H1 (cell line): Measurements from ENCODE around the gene MXRA8. TPM values are rescaled to one million over a fixed set of nuclear protein-coding genes. Genes with fewer than 3 reads are reported as not detected.

ENCODE experiments used
- CTCF ChIA-PET: fragments of 300-600 bp; sonication (Branson Sonifier 250); formaldehyde crosslinking; loops from one replicate; lab custom pipeline; 2021; ENCODE audit not compliant: partially characterized antibody; lab: Charles Lee
- POLR2A ChIA-PET: fragments of 300-600 bp; sonication (Branson Sonifier 250); formaldehyde crosslinking; loops from one replicate; lab custom pipeline; 2021; ENCODE audit warnings: inconsistent platforms; ENCODE audit not compliant: partially characterized antibody; lab: Charles Lee
- DNase-seq, 2 experiments: peaks; one replicate each; pipeline versions ENCODE4 v3.0.0 to v3.0.0-alpha.2; 2010 to 2022; ENCODE audit warnings: low spot score in 2 of 2, low read depth in 1 of 2, mixed read lengths in 1 of 2
- FAIRE-seq: peaks from 2 replicates; lab custom pipeline; 2011; peaks lifted over from hg19 to GRCh38; lab: Jason Lieb, UNC
- H2AFZ ChIP-seq: 2 replicates; pipeline ENCODE4 v1.8.1; 2012; ENCODE audit warnings: low read length, inconsistent platforms
- H2AK5ac ChIP-seq: 2 replicates; pipeline ENCODE4 v1.6.1; 2013; ENCODE audit warnings: low read depth, low read length
- H2BK120ac ChIP-seq: replicated peaks from 2 replicates; pipeline ENCODE3; 2013; ENCODE audit warnings: low read depth, low read length, inconsistent platforms
- H2BK12ac ChIP-seq: 2 replicates; pipeline ENCODE4 v1.6.1; 2013; ENCODE audit warnings: low read depth, low read length
- H2BK15ac ChIP-seq: 2 replicates; pipeline ENCODE4 v1.6.1; 2013; ENCODE audit warnings: low read length
- H2BK20ac ChIP-seq: 2 replicates; pipeline ENCODE4 v1.6.1; 2013; ENCODE audit warnings: low read length
- H2BK5ac ChIP-seq: 2 replicates; pipeline ENCODE4 v1.6.1; 2013; ENCODE audit warnings: low read depth, low read length
- H3K14ac ChIP-seq: 2 replicates; pipeline ENCODE4 v1.6.1; 2013; ENCODE audit warnings: inconsistent platforms; ENCODE audit not compliant: insufficient read length
- H3K18ac ChIP-seq: 2 replicates; pipeline ENCODE4 v1.6.1; 2013; ENCODE audit warnings: low read length; ENCODE audit errors: extremely low read depth
- H3K23ac ChIP-seq: 2 replicates; pipeline ENCODE4 v1.6.1; 2013; ENCODE audit warnings: inconsistent platforms; ENCODE audit not compliant: insufficient read length
- H3K23me2 ChIP-seq: 2 replicates; pipeline ENCODE4 v1.6.1; 2013; ENCODE audit warnings: low read depth, low read length
- H3K27ac ChIP-seq: 2 replicates; pipeline ENCODE4 v1.6.1; 2011; ENCODE audit warnings: low read depth, low read length, inconsistent platforms
- H3K27me3 ChIP-seq, 4 experiments: replicated peaks in 1 of 4; 1 replicate in 1 of 4; 2 replicates in 3 of 4; pipeline versions ENCODE4 v1.6.1 to v1.8.1; 2011 to 2013; ENCODE audit warnings: low read length in 3 of 4, mild to moderate bottlenecking in 3 of 4, inconsistent platforms in 2 of 4, mixed read lengths in 2 of 4, moderate library complexity in 1 of 4; ENCODE audit not compliant: control insufficient read depth in 3 of 4, insufficient read depth in 3 of 4; ENCODE audit errors: extremely low read depth in 1 of 4
- H3K36me3 ChIP-seq, 4 experiments: 2 replicates each; pipeline versions ENCODE4 v1.6.1 to v1.8.1; 2011 to 2013; ENCODE audit warnings: mild to moderate bottlenecking in 4 of 4, low read length in 3 of 4, moderate library complexity in 2 of 4, control low read depth in 1 of 4, inconsistent platforms in 1 of 4; ENCODE audit not compliant: insufficient read depth in 4 of 4, control insufficient read depth in 2 of 4
- H3K4ac ChIP-seq: replicated peaks from 2 replicates; pipeline ENCODE3; 2013; ENCODE audit warnings: low read length, low read depth, mixed read lengths, inconsistent platforms; ENCODE audit not compliant: insufficient read length
- H3K4me1 ChIP-seq, 4 experiments: replicated peaks in 1 of 4; 1 replicate in 1 of 4; 2 replicates in 3 of 4; pipeline versions ENCODE4 v1.6.1 to v1.8.1; 2011 to 2013; ENCODE audit warnings: low read length in 3 of 4, inconsistent platforms in 2 of 4, mixed read lengths in 1 of 4; ENCODE audit not compliant: insufficient read depth in 4 of 4, control insufficient read depth in 3 of 4
- H3K4me2 ChIP-seq, 2 experiments: 2 replicates each; pipeline versions ENCODE4 v1.6.1 to v1.8.1; 2011 to 2013; ENCODE audit warnings: low read depth in 2 of 2, low read length in 2 of 2, control low read depth in 1 of 2, inconsistent platforms in 1 of 2, mild to moderate bottlenecking in 1 of 2; ENCODE audit not compliant: insufficient read depth in 1 of 2
- H3K4me3 ChIP-seq, 4 experiments: fragments of 200-600, 300-600 bp in 1 of 4; sonication (generic), shearing (Covaris generic), sonication (Bioruptor Twin) in 1 of 4; 2 replicates each; pipeline versions ENCODE4 v1.5.1 to v1.8.1; 2011 to 2016; ENCODE audit warnings: low read length in 4 of 4, low read depth in 3 of 4, control low read depth in 2 of 4, inconsistent platforms in 2 of 4, mild to moderate bottlenecking in 2 of 4, mixed read lengths in 1 of 4, moderate library complexity in 1 of 4; ENCODE audit not compliant: insufficient read depth in 2 of 4; ENCODE audit errors: extremely low read depth in 1 of 4
- H3K56ac ChIP-seq: replicated peaks from 2 replicates; pipeline ENCODE3; 2013; ENCODE audit warnings: low read depth, mild to moderate bottlenecking, mixed read lengths, low read length, inconsistent platforms; ENCODE audit not compliant: insufficient read length
- H3K79me1 ChIP-seq: 2 replicates; pipeline ENCODE4 v1.6.1; 2013; ENCODE audit warnings: low read depth, low read length, control low read depth
- H3K79me2 ChIP-seq, 2 experiments: 2 replicates each; pipeline versions ENCODE4 v1.6.1 to v1.8.1; 2012 to 2013; ENCODE audit warnings: low read length in 2 of 2, mild to moderate bottlenecking in 2 of 2, inconsistent platforms in 1 of 2; ENCODE audit not compliant: insufficient read depth in 2 of 2, control insufficient read depth in 1 of 2
- H3K9ac ChIP-seq, 4 experiments: replicated peaks in 1 of 4; 1 replicate in 1 of 4; 2 replicates in 3 of 4; pipeline versions ENCODE4 v1.6.1 to v1.8.1; 2011 to 2013; ENCODE audit warnings: low read depth in 3 of 4, low read length in 3 of 4, control low read depth in 2 of 4, mild to moderate bottlenecking in 2 of 4, moderate library complexity in 2 of 4, inconsistent platforms in 1 of 4; ENCODE audit errors: extremely low read depth in 1 of 4
- H3K9me3 ChIP-seq, 2 experiments: 2 replicates each; pipeline versions ENCODE4 v1.6.1 to v1.8.1; 2012 to 2013; ENCODE audit warnings: mild to moderate bottlenecking in 2 of 2, moderate library complexity in 2 of 2, control low read depth in 1 of 2, inconsistent platforms in 1 of 2, low read depth in 1 of 2, low read length in 1 of 2, mixed read lengths in 1 of 2; ENCODE audit not compliant: insufficient read depth in 2 of 2
- H4K20me1 ChIP-seq, 2 experiments: replicated peaks in 1 of 2; 2 replicates each; pipeline versions ENCODE3 to v1.8.1; 2011 to 2013; ENCODE audit warnings: inconsistent platforms in 2 of 2, low read length in 2 of 2, mild to moderate bottlenecking in 1 of 2; ENCODE audit not compliant: insufficient read depth in 2 of 2, control insufficient read depth in 1 of 2
- H4K5ac ChIP-seq: 2 replicates; pipeline ENCODE4 v1.6.1; 2013; ENCODE audit warnings: low read length, low read depth, mixed read lengths, inconsistent platforms; ENCODE audit not compliant: insufficient read length
- H4K8ac ChIP-seq: 2 replicates; pipeline ENCODE4 v1.8.0; 2013; ENCODE audit warnings: mild to moderate bottlenecking, moderate library complexity, low read length, inconsistent platforms; ENCODE audit not compliant: insufficient read depth; ENCODE audit errors: extremely low read depth
- H4K91ac ChIP-seq: replicated peaks from 2 replicates; pipeline ENCODE3; 2013; ENCODE audit warnings: low read length, mixed read lengths, inconsistent platforms; ENCODE audit not compliant: insufficient read length
- ASH2L ChIP-seq: fragments of 200-600, 300-600 bp; sonication (generic); IDR thresholded peaks from one replicate; pipeline ENCODE4 v1.7.1; 2017; ENCODE audit warnings: low read length
- E2F6 ChIP-seq: IDR thresholded peaks from 2 replicates; pipeline ENCODE4 v1.6.1; 2012; ENCODE audit warnings: inconsistent platforms
- HDAC2 ChIP-seq, 2 experiments: fragments of 300-600 bp in 1 of 2; sonication (generic) in 1 of 2; IDR thresholded peaks; 2 replicates each; pipeline ENCODE4 v1.6.1; 2011 to 2012; ENCODE audit warnings: low read depth in 2 of 2, low read length in 2 of 2, mild to moderate bottlenecking in 2 of 2, moderate library complexity in 2 of 2, borderline replicate concordance in 1 of 2, inconsistent platforms in 1 of 2
- RXRA ChIP-seq: IDR thresholded peaks from 2 replicates; pipeline ENCODE4 v1.6.1; 2011; ENCODE audit warnings: low read depth, mild to moderate bottlenecking, low read length, moderate library complexity; ENCODE audit not compliant: insufficient read depth
- SAP30 ChIP-seq: fragments of 300-600 bp; sonication (generic); IDR thresholded peaks from 2 replicates; pipeline ENCODE4 v1.7.1; 2012; ENCODE audit warnings: low read length, moderate library complexity, mild to moderate bottlenecking, inconsistent platforms; ENCODE audit not compliant: insufficient read depth, insufficient replicate concordance
- SIRT6 ChIP-seq: IDR thresholded peaks from one replicate; pipeline ENCODE4 v1.7.1; 2012; ENCODE audit warnings: low read length, inconsistent platforms
- SP1 ChIP-seq: IDR thresholded peaks from 2 replicates; pipeline ENCODE4 v1.6.1; 2011; ENCODE audit warnings: low read depth, low read length
- SUZ12 ChIP-seq: fragments of 200-600 bp; sonication (generic); IDR thresholded peaks from 2 replicates; pipeline ENCODE4 v1.6.1; 2012; ENCODE audit warnings: mild to moderate bottlenecking, inconsistent platforms, low read length, moderate library complexity, mixed read lengths
- ZNF274 ChIP-seq: IDR thresholded peaks from 2 replicates; pipeline ENCODE4 v1.7.0; 2012; ENCODE audit warnings: low read length, borderline replicate concordance; ENCODE audit errors: extremely low read depth
- WGBS, 2 experiments: shearing (Covaris generic) in 1 of 2; methylation state at CpG; one replicate each; pipeline versions ENCODE4 v1.1.6 to v1.1.7; 2013 to 2015; ENCODE audit warnings: low lambda C conversion rate in 2 of 2, mixed read lengths in 2 of 2, inconsistent platforms in 1 of 2, low coverage in 1 of 2, missing lambda C conversion rate in 1 of 2; ENCODE audit not compliant: insufficient replicate concordance in 2 of 2, insufficient coverage in 1 of 2, insufficient read length in 1 of 2; ENCODE audit errors: extremely low coverage in 1 of 2, missing lambda C conversion rate in 1 of 2; 5-methylcytosine and 5-hydroxymethylcytosine counted together
- polyA plus RNA-seq, 7 experiments: library from polyadenylated mRNA; depleted of rRNA in 3 of 7; stranded (reverse) in 5 of 7; unstranded in 2 of 7; fragments of >200 nt in 5 of 7; fragments of 200-250 nt in 2 of 7; gene quantifications; 1 replicate in 5 of 7; 2 replicates in 1 of 7; 4 replicates in 1 of 7; pipeline versions ENCODE4 v1.2.1 to v1.2.3, GENCODE V29; 2011 to 2013; ENCODE audit warnings: missing spikeins in 2 of 7, mixed read lengths in 2 of 7
- total RNA-seq: library from RNA; stranded (reverse); fragmentation: NEBNext Ultra II Directional; extraction: Animal tissue kit (Norgen Biotek cat#: 25700); gene quantifications from 2 replicates; pipeline ENCODE4 v1.2.1, GENCODE V29; 2021
- TF ChIP-seq, protein P1 (sequence below): IDR thresholded peaks from 2 replicates; pipeline ENCODE4 v1.6.1; 2012; ENCODE audit warnings: low read length, inconsistent platforms

The MXRA8 gene
- total and polyA plus RNA-seq, 2 of the 8 experiments (the other 6 are each of a cell fraction or from before 2014, with no cell fraction given) = 10.5 to 17.2 TPM

DNA sequence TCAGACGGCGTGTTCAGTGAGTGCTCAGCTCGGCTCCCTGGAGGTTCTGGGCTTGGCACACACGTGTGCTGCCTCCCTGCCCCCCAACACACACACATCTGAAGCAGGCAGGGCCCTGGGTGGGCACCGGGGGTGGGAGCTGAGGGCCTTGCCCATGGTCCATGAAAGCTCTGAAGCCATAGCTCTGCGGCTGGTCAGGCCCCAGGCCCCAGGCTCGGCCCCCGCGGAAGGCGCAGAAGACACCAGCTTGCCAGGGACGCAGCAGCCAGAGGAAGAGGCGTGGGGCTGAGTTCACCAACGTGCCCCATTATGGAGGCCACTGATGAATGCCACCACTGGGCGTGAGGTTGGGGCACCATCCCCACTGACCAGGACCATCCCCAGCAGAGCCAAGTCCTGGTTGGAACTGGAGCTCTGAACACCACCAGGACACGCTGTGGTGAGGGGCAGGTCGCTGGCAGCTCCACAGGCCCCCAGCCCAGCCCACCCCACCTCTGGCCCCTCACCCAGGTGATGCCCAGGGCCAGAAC is 12.5 kb upstream of the MXRA8 start:
- Histone ChIP-seq H2BK12ac (no peak overlapping the region), H2AFZ (no peak overlapping the region), H3K23ac (no peak overlapping the region), H4K8ac (no peak overlapping the region), H3K9ac (no peak overlapping the region), H3K4me2 (no peak overlapping the region), H2BK5ac (no peak overlapping the region), H3K79me1 (peaks cover 3% of the 10 kb centered on the region; the same call in 1 of the 2 replicates), H2BK20ac (no peak overlapping the region), H4K91ac (no peak overlapping the region), H2BK15ac (no peak overlapping the region), H4K20me1 (peaks cover 0 to 17% of the 10 kb centered on the region in 2 experiments), H4K5ac (no peak overlapping the region), H3K4ac (no peak overlapping the region), H3K79me2 (peaks cover 5 to 17% of the 10 kb centered on the region in 2 experiments; a peak in 3 of 4 replicates), H3K23me2 (peaks cover 24% of the 10 kb centered on the region; the same call in 1 of the 2 replicates), H3K4me3 (no peak overlapping the region), H2BK120ac (no peak overlapping the region), H3K27ac (no peak overlapping the region), H3K4me1 (peaks cover 0 to 12% (median 9%) of the 10 kb centered on the region in 4 experiments; a peak in 5 of 7 replicates), H2AK5ac (no peak overlapping the region), H3K36me3 (peaks cover 0 to 4% (median 0%) of the 10 kb centered on the region in 4 experiments; a peak in 2 of 8 replicates), H3K27me3 (no peaks in the 10 kb centered on the region), H3K18ac (no peak overlapping the region), H3K56ac (no peak overlapping the region), H3K9me3 (peaks cover 12 to 16% of the 10 kb centered on the region in 2 experiments; a peak in 3 of 4 replicates), H3K14ac (no peak overlapping the region)
- CTCF ChIA-PET = interaction anchor here (0.6 to 4.5 kb wide), 21 partner anchors 8 to 295 kb away, joined by 3 to 40 read pairs (median 4); partner anchors contain the start of genes CCNL2 and DVL1
- WGBS, 2 experiments = 87% methylated on average over 3 of the region's 16 CpGs; no CpG with 5 or more reads in 1 of the 2 experiments
- FAIRE-seq (no peak), DNase-seq (no peak)
- POLR2A ChIA-PET = interaction anchor here (0.7 to 33.4 kb wide), 8 partner anchors 8 to 135 kb away, joined by 3 to 719 read pairs (median 13); partner anchors contain the start of genes CCNL2, MRPL20 and MXRA8
- no peak for TF ChIP-seq HDAC2 (IDR thresholded peaks at IDR 0.05; ENCODE audit: borderline replicate concordance in 1 of 2, low read depth in 2 of 2, low read length in 2 of 2)
- no peak for TF ChIP-seq ASH2L
- no peak for TF ChIP-seq E2F6
- no peak for TF ChIP-seq SUZ12
- TF ChIP-seq ZNF274 = no peak
- no peak for TF ChIP-seq SAP30
- TF ChIP-seq, protein P1, sequence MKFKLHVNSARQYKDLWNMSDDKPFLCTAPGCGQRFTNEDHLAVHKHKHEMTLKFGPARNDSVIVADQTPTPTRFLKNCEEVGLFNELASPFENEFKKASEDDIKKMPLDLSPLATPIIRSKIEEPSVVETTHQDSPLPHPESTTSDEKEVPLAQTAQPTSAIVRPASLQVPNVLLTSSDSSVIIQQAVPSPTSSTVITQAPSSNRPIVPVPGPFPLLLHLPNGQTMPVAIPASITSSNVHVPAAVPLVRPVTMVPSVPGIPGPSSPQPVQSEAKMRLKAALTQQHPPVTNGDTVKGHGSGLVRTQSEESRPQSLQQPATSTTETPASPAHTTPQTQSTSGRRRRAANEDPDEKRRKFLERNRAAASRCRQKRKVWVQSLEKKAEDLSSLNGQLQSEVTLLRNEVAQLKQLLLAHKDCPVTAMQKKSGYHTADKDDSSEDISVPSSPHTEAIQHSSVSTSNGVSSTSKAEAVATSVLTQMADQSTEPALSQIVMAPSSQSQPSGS = no peak
- TF ChIP-seq SIRT6 = no peak
- TF ChIP-seq RXRA = no peak
- TF ChIP-seq SP1 = no peak
